ENCODE measurements around the gene TMA7B.

TMA7B gene

GRCh38 chr22:39997421-39997820, 37.2 kb downstream of the TMA7B start:
- Histone ChIP-seq H3K79me2 (ENCODE audit: control insufficient read depth, low read length) (no peaks in the 10 kb centered on the region), H4K20me1 (ENCODE audit: control insufficient read depth, insufficient read depth, low read depth, low read length) (no peaks in the 10 kb centered on the region), H3K9me2 (replicated peaks; ENCODE audit: control insufficient read depth, low read length) (no peaks in the 10 kb centered on the region), H3K27ac (ENCODE audit: low read depth, low read length) (no peak overlapping the region), H3K9me3 (ENCODE audit: control insufficient read depth, insufficient read depth, low read length) (no peaks in the 10 kb centered on the region), H3K27me3 (ENCODE audit: control insufficient read depth, low read length) (0 out of 2 replicates have a peak, but pooled peaks cover 5% of the 10 kb centered on the region), H3F3A (ENCODE audit: control insufficient read depth, insufficient read depth) (no peaks in the 10 kb centered on the region), H3K4me2 (ENCODE audit: low read length) (no peak overlapping the region), H3K36me3 (ENCODE audit: control insufficient read depth, low read length) (no peaks in the 10 kb centered on the region), H3K4me1 (ENCODE audit: control insufficient read depth, low read length) (no peaks in the 10 kb centered on the region), H3K4me3 (ENCODE audit: low read length) (no peak overlapping the region)
- TF ChIP-seq CTCF (IDR thresholded peaks at IDR 0.05; ENCODE audit: low read depth, low read length, poor library complexity, severe bottlenecking) (no peak), EZH2phosphoT487 (IDR thresholded peaks at IDR 0.05; ENCODE audit: borderline replicate concordance, low read length) (no peak)

GRCh38 chr22:39997939-39998726, 37.9 kb downstream of the TMA7B start:
- H3K4me2 ChIP-seq (ENCODE audit: low read length): no peak overlapping the region
- TF ChIP-seq EZH2phosphoT487 (IDR thresholded peaks at IDR 0.05; ENCODE audit: borderline replicate concordance, low read length): no peak
- no peak for TF ChIP-seq CTCF (IDR thresholded peaks at IDR 0.05; ENCODE audit: low read depth, low read length, poor library complexity, severe bottlenecking)
- no peaks in the 10 kb centered on the region for H3K9me3 ChIP-seq (ENCODE audit: control insufficient read depth, insufficient read depth, low read length)
- H3K9me2 ChIP-seq (replicated peaks; ENCODE audit: control insufficient read depth, low read length): no peaks in the 10 kb centered on the region
- H3K27ac ChIP-seq (ENCODE audit: low read depth, low read length): no peak overlapping the region
- H3F3A ChIP-seq (ENCODE audit: control insufficient read depth, insufficient read depth): no peaks in the 10 kb centered on the region
- no peaks in the 10 kb centered on the region for H3K79me2 ChIP-seq (ENCODE audit: control insufficient read depth, low read length)
- H3K27me3 ChIP-seq (ENCODE audit: control insufficient read depth, low read length): 0 out of 2 replicates have a peak, but pooled peaks cover 5% of the 10 kb centered on the region
- no peak overlapping the region for H3K4me3 ChIP-seq (ENCODE audit: low read length)
- H3K4me1 ChIP-seq (ENCODE audit: control insufficient read depth, low read length): no peaks in the 10 kb centered on the region
- H4K20me1 ChIP-seq (ENCODE audit: control insufficient read depth, insufficient read depth, low read depth, low read length): no peaks in the 10 kb centered on the region
- H3K36me3 ChIP-seq (ENCODE audit: control insufficient read depth, low read length): no peaks in the 10 kb centered on the region

GRCh38 chr22:39999144-39999757, 39.1 kb downstream of the TMA7B start:
- TF ChIP-seq CTCF (IDR thresholded peaks at IDR 0.05; ENCODE audit: low read depth, low read length, poor library complexity, severe bottlenecking) (no peak), EZH2phosphoT487 (IDR thresholded peaks at IDR 0.05; ENCODE audit: borderline replicate concordance, low read length) (no peak)
- Histone ChIP-seq H3K79me2 (ENCODE audit: control insufficient read depth, low read length) (no peaks in the 10 kb centered on the region), H3K36me3 (ENCODE audit: control insufficient read depth, low read length) (no peaks in the 10 kb centered on the region), H4K20me1 (ENCODE audit: control insufficient read depth, insufficient read depth, low read depth, low read length) (no peaks in the 10 kb centered on the region), H3K9me2 (replicated peaks; ENCODE audit: control insufficient read depth, low read length) (no peaks in the 10 kb centered on the region), H3K4me2 (ENCODE audit: low read length) (no peak overlapping the region), H3K4me1 (ENCODE audit: control insufficient read depth, low read length) (no peaks in the 10 kb centered on the region), H3F3A (ENCODE audit: control insufficient read depth, insufficient read depth) (no peaks in the 10 kb centered on the region), H3K9me3 (ENCODE audit: control insufficient read depth, insufficient read depth, low read length) (no peaks in the 10 kb centered on the region), H3K27ac (ENCODE audit: low read depth, low read length) (no peak overlapping the region), H3K4me3 (ENCODE audit: low read length) (no peak overlapping the region), H3K27me3 (ENCODE audit: control insufficient read depth, low read length) (0 out of 2 replicates have a peak, but pooled peaks cover 5% of the 10 kb centered on the region)
